K562 (cell line): Measurements from ENCODE around the gene NME4.

Source experiments
- CTCF ChIP-seq, 3 experiments: IDR thresholded peaks in 2 of 3; conservative IDR thresholded peaks in 1 of 3; 2 replicates each; pipeline ENCODE4 v1.5.1; 2011 to 2012; ENCODE audit warnings: low read length in 3 of 3, mild to moderate bottlenecking in 3 of 3, control low read depth in 2 of 3, improper control_type of control experiment in 1 of 3, inconsistent platforms in 1 of 3, low read depth in 1 of 3, mixed read lengths in 1 of 3, moderate library complexity in 1 of 3; ENCODE audit not compliant: insufficient read depth in 2 of 3
- HEY1 ChIP-seq: fragments of 250-450 bp; sonication (Bioruptor Pico); IDR thresholded peaks from 2 replicates; pipeline ENCODE4 v1.5.0; 2020; ENCODE audit warnings: mild to moderate bottlenecking, moderate library complexity, borderline replicate concordance

GRCh38 chr16:383326-384051 is 13.5 kb upstream of the NME4 start:
- TF ChIP-seq HEY1: no peak
- no peak for TF ChIP-seq CTCF (IDR thresholded peaks at IDR 0.05 in 2 of 3, conservative IDR thresholded peaks at IDR 0.05 in 1 of 3; ENCODE audit: insufficient read depth in 2 of 3, low read depth in 1 of 3, low read length in 3 of 3)
